Esophagus squamous epithelium (tissue), 4 donors: ENCODE measurements around the gene CHAMP1.

Experiments
- CTCF ChIP-seq, 6 experiments: fragments of 450-650 bp in 4 of 6; fragments of 200-600 bp in 2 of 6; sonication (generic) in 2 of 6; IDR thresholded peaks; one replicate each; pipeline ENCODE4 v1.5.1; 2016 to 2019; ENCODE audit warnings: antibody characterized with exemption in 6 of 6, mild to moderate bottlenecking in 4 of 6, moderate library complexity in 4 of 6
- POLR2A ChIP-seq, 4 donors: fragments of 450-650 bp; IDR thresholded peaks; one replicate each; pipeline ENCODE4 v1.6.1; 2017; ENCODE audit warnings: antibody characterized with exemption in 4 of 4, mild to moderate bottlenecking in 4 of 4, moderate library complexity in 3 of 4

- TF ChIP-seq CTCF (IDR thresholded peaks at IDR 0.05) (no peak), POLR2A (IDR thresholded peaks at IDR 0.05) (no peak)
Measured at GRCh38 chr13:114299604-114300305, 14.5 kb upstream of the CHAMP1 start.
